Sciatic nerve (tissue), 2 donors: Measurements from ENCODE around the gene GLCE. TPM values are rescaled to one million over a fixed set of nuclear protein-coding genes. Genes with fewer than 3 reads are reported as not detected.

ENCODE experiments used
- ATAC-seq: fragments of 200-7000 bp; cut with Tn5 transposase; one replicate; pipeline ENCODE4 v1.9.1; 2020; ENCODE audit warnings: mild to moderate bottlenecking, moderate library complexity
- DNase-seq: peaks from one replicate; pipeline ENCODE4 v3.0.0-alpha.2; 2020; ENCODE audit warnings: low spot score
- intact Hi-C: fragments of 100-400 bp; cut with DNase I; formaldehyde crosslinking; loops from one replicate; pipeline ENCODE4 v1.14.2; 2022
- total RNA-seq: library from RNA; stranded (reverse); fragmentation: NEBNext Ultra II Directional; extraction: Animal tissue kit (Norgen Biotek cat#: 25700); gene quantifications from one replicate; pipeline ENCODE4 v1.2.1, GENCODE V29; 2021
- donor health status: DM: no; HTN: no; CAD: no.
- donor health status: DM: no; HTN: no; CAD: no.

Gene GLCE
- total RNA-seq, 1 donor from 2014 or later: 16.5 TPM

DNA sequence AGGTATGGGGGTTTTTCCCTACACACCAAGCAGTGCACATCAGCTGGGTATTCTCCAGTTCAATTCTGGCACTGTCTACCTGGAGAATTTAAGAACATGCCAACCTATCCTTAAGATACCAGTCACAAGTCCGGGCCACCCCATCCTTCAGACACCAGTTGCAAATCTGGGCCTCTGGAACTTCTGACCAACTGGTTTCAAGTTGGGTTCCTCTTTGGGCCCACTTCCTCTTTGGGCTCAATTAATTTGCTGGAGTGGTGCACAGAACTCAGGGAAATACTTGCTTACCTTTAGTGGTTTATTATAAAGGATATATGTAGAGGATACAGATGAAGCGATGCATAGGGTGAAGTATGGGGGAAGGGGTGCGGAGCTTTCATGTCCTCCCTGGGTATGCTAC, 25.3 kb downstream of the GLCE start:
- no peak for ATAC-seq
- intact Hi-C loops: no loop called here
- no peak for DNase-seq

DNA sequence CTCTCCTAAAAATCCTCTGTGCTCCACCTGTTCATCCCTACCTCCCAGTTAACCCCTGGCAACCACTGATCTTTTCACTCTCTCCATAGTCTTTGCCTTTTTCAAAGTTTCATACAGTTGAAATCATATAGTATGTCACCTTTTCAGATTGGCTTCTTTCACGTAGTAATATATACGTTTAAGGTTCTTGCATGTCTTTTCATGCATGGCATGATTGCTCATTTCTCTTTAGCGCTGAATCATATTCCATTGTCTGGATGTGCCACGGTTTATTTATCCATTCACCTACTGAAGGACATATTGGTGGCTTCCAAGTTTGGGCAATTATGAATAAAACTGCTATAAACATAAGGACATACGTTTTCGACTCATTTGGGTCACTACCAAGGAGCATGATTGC, 28.7 kb downstream of the GLCE start:
- intact Hi-C loops: no loop called here
- DNase-seq: no peak
- ATAC-seq: no peak

DNA sequence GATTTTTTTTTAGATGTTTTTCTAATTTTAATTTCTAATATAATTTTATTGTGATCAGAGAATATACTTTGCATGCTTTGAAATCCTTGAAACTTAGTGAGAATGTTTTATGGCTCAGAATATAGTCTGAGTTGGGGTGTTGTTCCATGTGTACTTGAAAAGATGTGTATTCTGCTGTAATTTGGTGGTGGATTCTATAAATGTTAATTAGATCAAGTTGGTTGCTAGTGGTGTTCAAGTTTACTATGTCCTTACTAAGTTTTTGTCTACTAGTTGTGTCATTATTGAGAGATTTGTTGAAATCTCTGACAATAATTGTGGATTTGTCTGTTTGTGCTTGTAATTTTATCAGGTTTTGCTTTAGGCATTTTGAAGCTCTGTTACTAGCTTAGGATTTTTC, 29.7 kb downstream of the GLCE start:
- no peak for ATAC-seq
- no peak for DNase-seq
- intact Hi-C loops: no loop called here

DNA sequence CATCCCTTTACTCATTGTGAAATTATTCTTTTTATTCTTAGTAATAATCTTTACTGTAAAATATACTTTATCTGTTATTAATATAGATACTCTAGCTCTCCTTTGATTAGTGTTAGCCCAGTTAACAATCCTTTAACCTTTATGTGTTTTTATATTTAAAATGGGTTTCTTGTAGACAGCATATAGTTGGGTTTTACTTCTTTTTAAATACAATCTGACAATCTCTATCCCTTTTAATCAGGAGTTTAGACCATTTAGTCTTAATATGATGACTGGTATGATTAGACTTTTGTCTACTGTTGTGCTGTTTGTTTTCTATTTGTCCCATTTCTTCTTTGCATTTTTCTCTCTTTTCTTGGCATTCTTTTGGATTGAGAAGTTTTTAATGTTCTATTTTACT, 30.1 kb downstream of the GLCE start:
- DNase-seq (no peak), ATAC-seq (no peak)
- intact Hi-C loops: no loop called here

DNA sequence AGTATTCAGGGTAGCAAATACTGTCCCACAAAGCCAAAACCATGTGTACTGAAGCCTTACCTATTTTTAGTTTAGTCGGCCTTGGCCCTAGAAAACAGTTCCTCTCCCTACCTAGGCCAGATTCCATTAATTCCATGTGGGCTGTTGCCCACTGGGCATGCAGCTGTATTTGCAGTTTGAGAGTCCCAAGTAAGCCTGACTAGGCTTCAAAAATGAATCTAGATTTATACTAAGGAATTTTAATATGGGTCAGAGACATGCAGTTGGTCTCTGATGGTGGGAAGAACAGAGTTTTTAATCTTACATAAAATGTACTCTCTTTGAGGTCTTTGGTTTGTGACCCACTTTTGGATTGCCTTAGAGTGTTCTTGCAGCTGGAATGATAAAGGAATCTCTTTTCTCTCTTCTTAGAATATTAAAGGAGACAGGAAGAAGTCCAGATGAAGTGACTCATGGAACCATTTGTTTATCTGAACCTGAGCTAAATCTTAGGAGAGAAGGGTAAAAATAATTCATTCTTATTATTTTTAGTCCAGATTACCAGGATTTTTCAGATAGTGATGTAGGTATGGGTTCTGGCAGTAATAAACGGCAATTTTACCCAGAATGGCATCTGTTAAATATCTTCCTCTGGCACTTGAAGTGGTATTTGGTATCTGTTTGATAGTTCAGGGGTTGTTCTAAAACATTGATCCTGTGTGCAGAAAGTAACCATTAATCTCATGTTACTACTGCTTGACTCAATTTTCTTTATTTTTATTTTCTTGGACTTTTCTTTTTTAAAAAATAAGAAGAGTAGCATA, 33.8 kb downstream of the GLCE start:
- intact Hi-C loops: no loop called here
- ATAC-seq (peak; percentile 53), DNase-seq (no peak)

DNA sequence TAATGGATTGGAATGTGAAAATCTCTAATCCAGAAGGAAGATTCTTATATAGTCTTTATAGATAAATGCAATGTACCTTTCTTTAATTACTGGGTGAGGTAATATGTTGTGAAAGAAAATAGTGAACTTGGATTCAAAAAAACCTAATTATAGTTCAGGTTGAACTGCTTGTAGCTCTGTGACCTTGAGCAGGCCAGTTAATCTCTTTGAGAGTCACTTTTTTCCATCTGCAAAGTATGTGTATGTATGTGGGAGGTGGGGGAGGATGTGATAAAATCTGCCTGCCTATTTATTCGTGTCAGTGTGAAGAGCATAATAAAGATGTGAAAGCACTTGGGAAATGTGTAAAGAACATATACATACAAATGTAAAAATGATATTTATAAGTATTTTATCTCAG, 34.4 kb downstream of the GLCE start:
- no peak for DNase-seq
- intact Hi-C loops: no loop called here
- no peak for ATAC-seq

DNA sequence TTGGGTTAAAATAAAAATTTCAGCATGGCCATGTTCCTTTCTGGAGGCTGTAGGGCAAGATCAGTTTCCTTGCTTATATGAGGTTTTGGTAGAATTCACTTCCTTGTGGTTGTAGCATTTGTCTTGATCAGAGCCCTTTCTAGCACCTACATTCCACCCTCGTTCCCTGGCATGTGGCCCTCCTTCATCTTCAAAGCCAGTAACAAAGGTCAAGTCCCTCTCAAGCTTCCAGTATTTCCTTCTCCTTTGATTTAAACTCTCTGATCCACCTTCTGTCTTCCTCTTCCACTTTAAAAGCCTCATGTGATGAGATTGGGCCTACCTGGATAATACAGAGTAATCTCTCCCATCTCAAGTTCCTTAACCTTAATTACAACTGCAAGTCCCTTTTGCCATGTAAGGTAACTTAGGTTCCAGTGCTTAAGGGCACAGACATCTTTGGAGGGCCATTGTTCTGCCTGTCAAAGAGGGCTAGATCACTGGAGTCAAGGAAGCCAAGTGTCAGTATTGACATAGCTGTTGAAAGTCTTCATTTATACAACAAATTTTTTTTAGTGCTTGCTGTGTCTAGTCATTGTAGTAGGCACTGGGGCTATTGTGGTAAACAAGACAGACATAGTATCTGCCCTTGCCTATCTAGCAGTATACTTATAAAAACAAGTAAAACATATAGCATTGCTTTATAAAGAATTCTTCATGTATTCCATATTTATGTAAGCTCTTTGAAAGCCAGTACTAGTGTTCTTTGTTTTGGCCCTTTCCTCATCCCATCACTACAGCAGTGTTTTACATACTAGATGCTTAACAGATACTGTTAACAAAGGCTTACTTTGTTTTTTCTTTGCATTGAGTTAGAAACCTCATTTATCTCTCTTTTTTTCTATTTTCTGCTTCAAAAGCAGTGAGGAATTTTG, 40.7 kb downstream of the GLCE start:
- intact Hi-C loops: no loop called here
- ATAC-seq: no peak
- DNase-seq: no peak

DNA sequence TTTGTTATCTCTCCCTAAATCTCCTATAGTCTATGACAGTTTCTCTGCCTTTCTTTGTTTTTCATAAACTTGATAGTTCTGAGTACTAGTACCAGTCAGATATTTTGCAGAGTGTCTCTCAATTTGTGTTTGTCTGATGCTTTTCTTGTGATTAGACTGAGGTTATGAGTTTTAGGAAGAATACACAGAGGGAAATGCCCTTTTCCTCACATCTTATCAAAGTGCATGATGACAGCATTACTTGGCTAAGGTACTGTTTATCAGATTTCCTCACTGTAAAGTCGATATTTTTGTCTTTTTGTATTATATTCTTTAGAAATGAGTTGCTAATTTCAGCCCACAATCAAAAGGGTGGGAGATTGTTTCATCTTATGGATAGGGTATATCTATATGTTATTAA, 45.6 kb downstream of the GLCE start:
- DNase-seq: no peak
- intact Hi-C loops: no loop called here
- ATAC-seq: no peak

DNA sequence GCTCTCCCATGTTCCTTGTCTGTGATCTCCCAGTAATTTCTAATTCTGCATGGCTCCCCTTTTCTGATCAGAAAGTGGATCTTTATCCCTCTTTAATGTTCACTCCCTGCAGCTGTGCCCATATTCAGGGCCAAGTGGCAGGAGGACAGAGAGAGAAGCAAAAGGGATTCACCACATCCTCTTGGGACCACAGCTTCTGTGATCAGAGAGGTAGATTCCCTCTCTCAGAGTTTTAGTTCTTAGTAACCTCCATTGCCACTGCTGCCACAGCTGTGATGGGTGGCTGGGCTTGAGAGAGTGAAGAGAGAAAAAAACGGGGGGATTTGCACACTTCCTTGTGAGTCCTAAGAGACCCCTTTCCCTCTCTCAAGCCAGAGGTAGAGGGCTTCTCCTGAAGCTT, 49.2 kb downstream of the GLCE start:
- intact Hi-C loops: no loop called here
- ATAC-seq (no peak), DNase-seq (no peak)

DNA sequence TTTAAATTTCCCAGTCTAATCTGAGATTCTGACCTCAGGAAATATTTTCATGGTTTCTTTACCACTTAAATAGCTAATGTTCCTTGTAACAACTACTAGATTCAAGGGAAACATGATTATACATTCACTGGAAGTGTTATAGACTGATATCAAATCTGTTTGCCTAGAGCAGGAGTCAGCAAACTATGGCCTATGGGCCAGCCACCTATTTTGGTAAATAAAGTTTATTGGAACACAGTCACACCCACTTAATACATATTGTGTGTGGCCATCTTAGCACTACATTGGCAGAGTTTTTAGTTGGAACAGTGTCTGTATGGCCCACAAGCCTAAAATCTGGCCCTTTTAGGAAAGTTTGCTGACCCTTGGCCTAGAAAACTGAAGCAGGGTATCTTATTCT, 50.1 kb downstream of the GLCE start:
- no peak for DNase-seq
- ATAC-seq: no peak
- intact Hi-C loops: no loop called here

DNA sequence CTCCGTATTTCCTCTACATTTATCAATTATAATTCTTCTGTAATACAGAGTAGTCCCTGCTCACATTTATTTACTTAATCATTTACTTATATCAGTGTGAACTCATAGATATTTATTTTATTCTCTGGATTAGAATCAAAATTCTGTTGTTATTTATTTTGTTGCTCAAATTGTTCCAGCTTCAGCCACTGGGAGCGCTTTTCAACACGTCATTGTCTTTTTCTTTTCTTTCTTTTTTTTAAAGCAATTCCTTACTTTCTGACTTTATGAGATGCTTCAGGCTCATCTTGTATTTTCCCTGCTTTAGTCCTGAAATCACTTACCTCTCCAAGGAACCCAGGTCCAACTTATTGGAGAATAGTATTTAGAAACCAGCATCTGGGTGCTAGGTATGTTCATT, 53.4 kb downstream of the GLCE start:
- intact Hi-C loops: no loop called here
- ATAC-seq: no peak
- DNase-seq: no peak

DNA sequence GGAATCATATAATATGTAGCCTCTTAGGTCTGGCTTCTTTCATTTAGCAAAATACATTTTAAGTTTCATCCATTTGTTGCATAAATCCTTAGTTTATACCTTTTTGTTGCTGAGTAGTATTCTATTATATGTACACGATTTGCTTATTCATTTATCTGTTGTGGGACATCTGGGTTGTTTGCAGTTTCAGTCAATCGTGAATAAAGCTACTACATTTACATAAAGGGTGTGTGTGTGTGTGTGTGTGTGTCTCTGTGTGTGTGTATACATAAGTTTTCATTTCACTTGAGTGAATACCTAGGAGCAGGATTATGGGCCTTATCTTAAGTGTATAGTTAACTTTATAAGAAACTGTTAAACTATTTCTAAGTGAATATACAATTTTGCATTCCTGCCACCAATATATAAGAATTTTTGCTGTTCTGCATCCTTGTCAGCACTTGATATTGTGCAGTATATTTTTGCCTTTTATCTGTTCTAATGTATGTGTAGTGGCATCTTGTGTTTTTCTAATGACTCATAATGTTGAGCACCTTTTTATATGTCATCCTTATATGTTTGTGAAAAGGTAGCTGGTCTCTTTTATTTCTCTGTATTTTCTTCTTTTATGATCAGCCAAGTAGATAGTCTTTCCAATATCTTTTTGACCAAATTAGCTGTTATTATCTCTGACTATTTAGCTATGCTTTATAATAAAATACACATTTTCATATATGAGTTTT, 55.0 kb downstream of the GLCE start:
- no peak for ATAC-seq
- intact Hi-C loops: no loop called here
- no peak for DNase-seq

DNA sequence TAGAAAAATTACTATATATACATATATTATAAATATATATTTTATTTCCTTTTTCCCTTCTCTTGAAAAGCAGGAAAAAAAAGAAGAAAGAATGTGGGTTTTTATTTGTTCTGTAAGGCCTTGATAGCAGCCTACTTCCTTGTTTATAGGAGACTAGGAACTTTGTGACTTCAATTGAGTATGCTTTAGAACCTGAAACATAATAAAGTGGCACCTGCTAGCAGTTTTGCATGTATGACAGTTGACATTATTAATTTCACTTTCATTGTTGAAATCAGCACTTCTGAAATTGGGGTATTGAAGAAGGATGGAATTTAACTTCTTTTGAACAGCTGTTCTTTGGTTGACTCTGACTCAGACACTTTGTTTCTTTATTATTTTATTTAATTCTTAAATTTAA, 56.9 kb downstream of the GLCE start:
- ATAC-seq (no peak), DNase-seq (no peak)
- intact Hi-C loops: no loop called here

DNA sequence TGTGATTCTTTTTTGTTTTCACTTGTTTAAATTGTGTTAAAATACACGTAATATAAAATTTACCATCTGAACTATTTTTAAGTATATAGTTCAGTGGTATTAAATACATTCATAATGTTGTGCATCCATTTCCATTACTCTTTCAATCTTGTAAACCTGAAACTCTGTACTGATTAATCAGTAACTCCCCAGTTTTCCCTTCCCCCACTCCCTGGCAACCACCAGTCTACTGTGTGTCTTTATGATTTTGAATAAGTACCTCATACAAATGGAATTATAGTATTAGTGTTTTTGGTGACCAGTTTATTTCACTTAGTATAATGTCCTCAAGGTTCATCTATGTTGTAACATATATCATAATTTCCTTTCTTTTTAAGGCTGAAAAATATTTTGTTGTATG, 59.3 kb downstream of the GLCE start:
- intact Hi-C loops: no loop called here
- DNase-seq (no peak), ATAC-seq (no peak)

DNA sequence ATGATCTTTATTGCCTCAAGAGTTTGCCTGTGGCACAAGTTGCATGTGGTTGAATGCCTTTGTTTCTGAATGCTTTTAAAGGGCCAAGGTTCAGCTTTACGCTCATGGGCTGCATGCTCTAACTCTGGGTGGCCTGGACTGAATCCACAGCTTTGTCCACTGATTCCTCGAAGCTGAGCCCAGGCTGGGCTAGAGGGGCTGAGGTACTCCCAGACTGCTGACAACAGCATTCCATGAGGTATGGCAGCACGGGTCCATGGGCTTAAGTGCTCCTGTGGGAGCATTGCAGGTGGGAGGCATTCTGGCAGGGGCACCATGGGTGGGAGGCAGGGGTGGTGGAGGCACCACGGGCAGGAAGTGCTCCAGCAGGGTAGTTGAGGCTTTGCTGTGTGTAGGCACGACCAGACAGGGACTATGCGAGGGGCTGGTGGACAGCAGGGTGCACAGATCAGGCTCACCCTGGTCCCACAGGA, 61.6 kb downstream of the GLCE start:
- no peak for ATAC-seq
- DNase-seq: no peak
- intact Hi-C loops: no loop called here

DNA sequence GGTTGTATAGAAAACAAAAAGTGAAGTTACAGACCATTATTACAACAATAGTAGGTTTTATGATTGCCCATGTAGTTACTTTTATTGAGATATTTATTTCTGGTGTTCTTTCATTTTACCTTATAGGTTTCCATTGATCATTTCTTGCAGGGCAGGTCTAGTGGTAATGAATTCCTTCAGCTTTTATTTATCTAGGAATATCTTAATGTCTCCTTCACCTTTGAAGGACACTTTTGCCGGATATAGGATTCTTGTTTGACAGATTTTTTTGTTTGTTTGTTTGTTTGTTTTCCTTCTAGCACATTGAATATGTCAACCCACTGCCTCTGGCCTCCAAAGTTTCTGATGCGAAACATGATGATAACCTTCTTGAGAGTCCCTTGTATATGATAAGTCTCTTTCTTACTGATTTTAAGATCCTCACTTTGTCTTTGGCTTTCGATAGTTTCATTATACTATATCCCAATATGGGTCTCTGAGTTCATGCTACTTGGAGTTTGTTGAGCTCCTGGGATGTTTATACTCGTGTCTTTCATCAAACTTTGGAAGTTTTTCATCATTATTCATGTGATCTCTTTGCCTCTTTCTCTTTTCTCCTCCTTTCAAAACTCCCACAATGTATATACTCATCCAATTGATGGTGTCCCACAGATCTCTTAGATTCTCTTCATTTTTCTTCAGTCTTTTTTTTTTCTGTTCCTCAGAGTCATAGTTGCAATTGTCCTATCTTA, 62.8 kb downstream of the GLCE start:
- no peak for DNase-seq
- intact Hi-C loops: no loop called here
- ATAC-seq: no peak

DNA sequence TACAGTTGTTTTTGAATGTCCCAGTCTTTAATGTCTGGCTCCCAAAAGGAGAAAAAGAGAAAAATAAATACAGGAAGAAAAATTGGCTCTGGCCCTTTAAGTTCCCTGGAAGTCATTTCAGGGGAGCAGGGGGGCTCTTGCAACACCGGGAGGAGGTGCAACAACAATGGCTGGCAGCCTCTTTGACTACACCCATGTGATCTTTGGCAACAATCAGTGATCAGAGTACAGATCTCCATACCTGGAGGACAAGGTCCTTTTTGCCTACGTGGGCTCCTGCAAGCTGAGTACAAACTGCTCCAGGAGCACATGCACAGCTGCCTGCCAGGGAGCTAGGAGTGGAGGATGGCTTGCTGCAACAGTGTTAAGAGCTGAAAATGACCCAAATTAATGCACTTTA, 63.9 kb downstream of the GLCE start:
- no peak for DNase-seq
- intact Hi-C loops: no loop called here
- no peak for ATAC-seq

DNA sequence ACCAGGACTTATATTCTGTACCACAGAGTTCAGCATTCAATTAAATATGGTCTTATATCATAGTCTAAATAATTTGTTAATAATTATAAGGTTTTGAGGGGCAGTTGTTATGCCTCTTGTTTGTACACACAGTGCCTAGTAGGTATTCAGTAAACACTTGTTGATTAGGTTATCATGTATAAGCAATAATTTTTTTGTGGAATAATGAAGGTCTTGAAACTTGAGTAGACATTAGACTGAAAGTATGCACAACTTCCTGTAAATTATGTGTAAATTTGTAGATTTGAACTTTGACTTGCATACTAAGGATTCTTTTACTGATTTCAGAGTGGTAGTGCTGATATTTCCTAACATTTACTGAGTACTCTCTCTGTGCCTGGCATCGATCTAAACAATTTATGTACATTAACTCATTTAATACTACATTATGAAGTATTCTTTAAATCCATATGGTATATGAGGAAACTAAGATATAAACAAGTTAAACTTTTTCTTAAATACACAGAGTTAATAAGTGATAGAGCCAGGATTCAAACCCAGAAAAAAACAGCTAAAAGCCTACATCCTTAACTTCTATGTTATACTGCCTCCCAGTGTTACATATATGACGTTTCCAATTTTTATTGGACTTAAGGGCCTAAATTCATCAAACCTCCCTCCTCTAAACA, 65.1 kb downstream of the GLCE start:
- no peak for DNase-seq
- intact Hi-C loops: no loop called here
- ATAC-seq: no peak

DNA sequence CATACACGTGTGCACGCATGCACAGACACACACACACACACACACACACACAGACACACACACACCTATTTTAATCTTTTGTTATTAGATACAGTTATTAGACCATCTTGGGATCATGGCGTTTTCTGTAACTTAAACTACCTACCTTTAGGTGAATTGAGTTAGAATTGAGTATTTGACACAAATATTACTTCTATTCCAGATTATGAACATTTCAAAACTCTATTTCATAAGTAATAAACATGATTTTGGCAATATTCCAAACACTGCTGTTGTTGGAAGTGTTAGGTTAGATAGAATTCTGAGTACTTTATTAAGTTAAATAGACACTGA, 65.6 kb downstream of the GLCE start:
- DNase-seq (no peak), ATAC-seq (no peak)
- intact Hi-C loops: no loop called here
